ENCODE data around the gene GSTM4.
"Not testable (repeated sequence)": the region's sequence is repeated elsewhere in the genome, so short reads cannot be mapped to it uniquely, and the experiment has no call there.

DNA sequence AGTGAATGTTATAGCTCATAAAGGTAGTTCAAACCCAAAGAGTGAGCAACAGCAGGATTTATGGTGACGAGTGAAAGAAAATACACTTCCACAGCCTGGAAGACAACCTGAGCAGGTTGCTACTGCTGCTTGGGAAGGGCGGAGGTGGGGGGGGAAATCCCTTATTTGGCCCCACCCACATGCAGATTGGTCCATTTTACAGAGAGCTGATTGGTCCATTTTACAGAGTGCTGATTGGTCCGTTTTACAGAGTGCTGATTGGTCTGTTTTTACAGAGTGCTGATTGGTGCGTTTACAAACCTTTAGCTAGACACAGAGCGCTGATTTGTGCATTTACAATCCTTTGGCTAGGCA is 14.0 kb downstream of the GSTM4 start:
- TF ChIP-seq, protein P1, sequence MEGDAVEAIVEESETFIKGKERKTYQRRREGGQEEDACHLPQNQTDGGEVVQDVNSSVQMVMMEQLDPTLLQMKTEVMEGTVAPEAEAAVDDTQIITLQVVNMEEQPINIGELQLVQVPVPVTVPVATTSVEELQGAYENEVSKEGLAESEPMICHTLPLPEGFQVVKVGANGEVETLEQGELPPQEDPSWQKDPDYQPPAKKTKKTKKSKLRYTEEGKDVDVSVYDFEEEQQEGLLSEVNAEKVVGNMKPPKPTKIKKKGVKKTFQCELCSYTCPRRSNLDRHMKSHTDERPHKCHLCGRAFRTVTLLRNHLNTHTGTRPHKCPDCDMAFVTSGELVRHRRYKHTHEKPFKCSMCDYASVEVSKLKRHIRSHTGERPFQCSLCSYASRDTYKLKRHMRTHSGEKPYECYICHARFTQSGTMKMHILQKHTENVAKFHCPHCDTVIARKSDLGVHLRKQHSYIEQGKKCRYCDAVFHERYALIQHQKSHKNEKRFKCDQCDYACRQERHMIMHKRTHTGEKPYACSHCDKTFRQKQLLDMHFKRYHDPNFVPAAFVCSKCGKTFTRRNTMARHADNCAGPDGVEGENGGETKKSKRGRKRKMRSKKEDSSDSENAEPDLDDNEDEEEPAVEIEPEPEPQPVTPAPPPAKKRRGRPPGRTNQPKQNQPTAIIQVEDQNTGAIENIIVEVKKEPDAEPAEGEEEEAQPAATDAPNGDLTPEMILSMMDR (conservative IDR thresholded peaks at IDR 0.05 in 1 of 2, IDR thresholded peaks at IDR 0.05 in 1 of 2; ENCODE audit: low read depth in 1 of 2, low read length in 2 of 2) = not testable (repeated sequence)
- not testable (repeated sequence) for TF ChIP-seq EZH2 (IDR thresholded peaks at IDR 0.05; ENCODE audit: low read length, missing control alignments)
